PC-3 (cell line): ENCODE measurements around the gene EEF1A2. TPM values are rescaled to one million over a fixed set of nuclear protein-coding genes. Genes with fewer than 3 reads are reported as not detected.

ENCODE experiments used
- ATAC-seq: fragments of 200-7000 bp; cut with Tn5 transposase; 2 replicates; pipeline ENCODE4 v1.9.1; 2020; ENCODE audit warnings: mild to moderate bottlenecking, moderate library complexity
- BruUV-seq: library from RNA; stranded (reverse); fragments of 400-500 nt; replicated peaks from 2 replicates; lab custom pipeline; 2021; lab: Mats Ljungman, UMichigan
- CTCF ChIA-PET: fragments of 300-600 bp; sonication (Branson Sonifier 250); formaldehyde crosslinking; loops from one replicate; lab custom pipeline; 2022; ENCODE audit warnings: antibody characterized with exemption; lab: Charles Lee
- POLR2A ChIA-PET: fragments of 300-600 bp; sonication (Branson Sonifier 250); formaldehyde crosslinking; loops from one replicate; lab custom pipeline; 2022; ENCODE audit warnings: antibody characterized with exemption; ENCODE audit not compliant: unreplicated experiment; lab: Charles Lee
- DNase-seq: peaks from one replicate; pipeline ENCODE4 v3.0.0-alpha.2; 2015
- H2AFZ ChIP-seq: fragments of 300-600 bp; sonication (generic); 2 replicates; pipeline ENCODE4 v1.6.0; 2016; ENCODE audit warnings: antibody characterized with exemption, low read length
- H3F3A ChIP-seq: fragments of 300-600 bp; sonication (generic); one replicate; pipeline ENCODE4 v1.6.0; 2017; ENCODE audit warnings: antibody characterized with exemption, low read length, control low read depth, mild to moderate bottlenecking; ENCODE audit not compliant: unreplicated experiment
- H3K27ac ChIP-seq: fragments of 300-600 bp; sonication (generic); 2 replicates; pipeline ENCODE4 v1.5.1; 2016; ENCODE audit warnings: mild to moderate bottlenecking, low read length
- H3K27me3 ChIP-seq: fragments of 300-600 bp; sonication (generic); 2 replicates; pipeline ENCODE4 v1.6.1; 2016; ENCODE audit warnings: low read length, mixed read lengths
- H3K36me3 ChIP-seq: fragments of 300-600 bp; sonication (generic); 2 replicates; pipeline ENCODE4 v1.6.1; 2016; ENCODE audit warnings: low read depth, mixed run types, low read length, mixed read lengths
- H3K4me1 ChIP-seq: fragments of 300-600 bp; sonication (generic); 2 replicates; pipeline ENCODE4 v1.5.1; 2016; ENCODE audit warnings: low read length; ENCODE audit not compliant: insufficient read depth
- H3K4me2 ChIP-seq: fragments of 300-600 bp; sonication (generic); 2 replicates; pipeline ENCODE4 v1.6.0; 2016; ENCODE audit warnings: low read length
- H3K4me3 ChIP-seq: fragments of 300-600 bp; sonication (generic); 2 replicates; pipeline ENCODE4 v1.5.1; 2016; ENCODE audit warnings: mild to moderate bottlenecking, low read length, mixed read lengths
- H3K79me2 ChIP-seq: fragments of 300-600 bp; sonication (generic); 2 replicates; pipeline ENCODE4 v1.6.1; 2017; ENCODE audit warnings: low read length, mixed read lengths
- H3K9ac ChIP-seq: fragments of 300-600 bp; sonication (generic); 2 replicates; pipeline ENCODE4 v1.6.0; 2016; ENCODE audit warnings: mild to moderate bottlenecking, low read length
- H3K9me2 ChIP-seq: fragments of 300-600 bp; sonication (generic); replicated peaks from 2 replicates; pipeline ENCODE4 v1.6.1; 2016; ENCODE audit warnings: mixed run types, low read length, mixed read lengths
- H3K9me3 ChIP-seq: fragments of 300-600 bp; sonication (generic); 2 replicates; pipeline ENCODE4 v1.6.1; 2016; ENCODE audit warnings: low read length, mixed read lengths
- H4K20me1 ChIP-seq: fragments of 300-600 bp; sonication (generic); 2 replicates; pipeline ENCODE4 v1.6.1; 2016; ENCODE audit warnings: low read length, mixed read lengths
- EZH2 ChIP-seq: fragments of 300-600 bp; sonication (generic); IDR thresholded peaks from one replicate; pipeline ENCODE4 v1.6.1; 2017; ENCODE audit warnings: antibody characterized with exemption, mild to moderate bottlenecking, low read length; ENCODE audit not compliant: unreplicated experiment
- EZH2phosphoT487 ChIP-seq: fragments of 300-600 bp; sonication (generic); IDR thresholded peaks from 2 replicates; pipeline ENCODE4 v1.6.1; 2018; ENCODE audit warnings: mild to moderate bottlenecking, antibody characterized with exemption, low read length, borderline replicate concordance
- intact Hi-C: fragments of 100-400 bp; cut with micrococcal nuclease; formaldehyde crosslinking; loops from 2 replicates; pipeline ENCODE4 v1.9.0; 2023
- total RNA-seq: library from RNA; depleted of rRNA; stranded (reverse); fragments of >200 nt; gene quantifications from 2 replicates; pipeline ENCODE4 v1.2.3, GENCODE V29; 2014
- TF ChIP-seq, protein P1 (sequence below): fragments of 300-600 bp; sonication (generic); conservative IDR thresholded peaks from 2 replicates; pipeline ENCODE4 v1.5.1; 2017; ENCODE audit warnings: antibody characterized with exemption, low read depth, mild to moderate bottlenecking, low read length

Gene EEF1A2
- total RNA-seq, 1 experiment from 2014 or later = 463 TPM

DNA sequence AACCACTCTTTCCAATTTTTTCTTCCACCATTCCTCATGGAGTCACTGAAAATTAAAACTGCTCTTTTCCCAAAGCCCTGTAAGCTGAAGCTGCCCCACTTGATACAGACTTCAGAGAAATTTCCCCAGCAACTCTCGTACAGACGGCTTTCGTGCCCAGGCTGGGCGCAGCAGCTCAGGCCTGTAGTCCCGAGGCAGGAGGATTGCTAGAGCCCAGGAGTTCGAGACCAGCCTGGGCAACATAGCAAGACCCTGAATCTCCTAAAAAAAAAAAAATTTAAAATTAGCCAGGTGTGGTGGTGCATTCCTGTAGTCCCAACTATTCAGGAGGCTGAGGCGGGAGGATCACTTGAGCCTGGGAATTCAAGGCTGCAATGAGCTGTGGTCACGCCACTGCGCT is 28.3 kb upstream of the EEF1A2 start:
- TF ChIP-seq EZH2phosphoT487 = no peak
- no peak for TF ChIP-seq EZH2
- TF ChIP-seq, protein P1, sequence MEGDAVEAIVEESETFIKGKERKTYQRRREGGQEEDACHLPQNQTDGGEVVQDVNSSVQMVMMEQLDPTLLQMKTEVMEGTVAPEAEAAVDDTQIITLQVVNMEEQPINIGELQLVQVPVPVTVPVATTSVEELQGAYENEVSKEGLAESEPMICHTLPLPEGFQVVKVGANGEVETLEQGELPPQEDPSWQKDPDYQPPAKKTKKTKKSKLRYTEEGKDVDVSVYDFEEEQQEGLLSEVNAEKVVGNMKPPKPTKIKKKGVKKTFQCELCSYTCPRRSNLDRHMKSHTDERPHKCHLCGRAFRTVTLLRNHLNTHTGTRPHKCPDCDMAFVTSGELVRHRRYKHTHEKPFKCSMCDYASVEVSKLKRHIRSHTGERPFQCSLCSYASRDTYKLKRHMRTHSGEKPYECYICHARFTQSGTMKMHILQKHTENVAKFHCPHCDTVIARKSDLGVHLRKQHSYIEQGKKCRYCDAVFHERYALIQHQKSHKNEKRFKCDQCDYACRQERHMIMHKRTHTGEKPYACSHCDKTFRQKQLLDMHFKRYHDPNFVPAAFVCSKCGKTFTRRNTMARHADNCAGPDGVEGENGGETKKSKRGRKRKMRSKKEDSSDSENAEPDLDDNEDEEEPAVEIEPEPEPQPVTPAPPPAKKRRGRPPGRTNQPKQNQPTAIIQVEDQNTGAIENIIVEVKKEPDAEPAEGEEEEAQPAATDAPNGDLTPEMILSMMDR = no peak
- no peak for DNase-seq
- POLR2A ChIA-PET = no interaction called here
- Histone ChIP-seq H3K9me3 (no peaks in the 10 kb centered on the region), H3K9me2 (no peaks in the 10 kb centered on the region), H3K4me1 (peaks cover 4% of the 10 kb centered on the region), H3K9ac (no peak overlapping the region), H4K20me1 (peaks cover 13% of the 10 kb centered on the region), H2AFZ (no peak overlapping the region), H3K36me3 (peaks cover 17% of the 10 kb centered on the region), H3F3A (peaks cover 12% of the 10 kb centered on the region), H3K4me3 (no peak overlapping the region), H3K4me2 (no peak overlapping the region), H3K79me2 (peaks cover 11% of the 10 kb centered on the region), H3K27me3 (no peaks in the 10 kb centered on the region), H3K27ac (no peak overlapping the region)
- ATAC-seq = no peak
- no TSS peak for BruUV-seq
- CTCF ChIA-PET = no interaction called here
- intact Hi-C loops = no loop called here

GRCh38 chr20:63525971-63526370 is 27.1 kb upstream of the EEF1A2 start:
- CTCF ChIA-PET = no interaction called here
- peaks cover 12% of the 10 kb centered on the region for H3F3A ChIP-seq
- H3K9me3 ChIP-seq = no peaks in the 10 kb centered on the region
- H3K4me3 ChIP-seq = no peak overlapping the region
- ATAC-seq = no peak
- intact Hi-C loops = no loop called here
- H3K4me1 ChIP-seq = peaks cover 7% of the 10 kb centered on the region
- no peak for DNase-seq
- peaks cover 24% of the 10 kb centered on the region for H3K36me3 ChIP-seq
- H4K20me1 ChIP-seq = peaks cover 24% of the 10 kb centered on the region
- no peaks in the 10 kb centered on the region for H3K9me2 ChIP-seq
- POLR2A ChIA-PET = no interaction called here
- TF ChIP-seq EZH2 = no peak
- TF ChIP-seq, protein P1 = no peak
- TF ChIP-seq EZH2phosphoT487 = no peak
- peaks cover 22% of the 10 kb centered on the region for H3K79me2 ChIP-seq
- BruUV-seq = no TSS peak
- H3K27ac ChIP-seq = no peak overlapping the region
- no peak overlapping the region for H2AFZ ChIP-seq
- H3K27me3 ChIP-seq = no peaks in the 10 kb centered on the region
- no peak overlapping the region for H3K9ac ChIP-seq
- H3K4me2 ChIP-seq = no peak overlapping the region

DNA sequence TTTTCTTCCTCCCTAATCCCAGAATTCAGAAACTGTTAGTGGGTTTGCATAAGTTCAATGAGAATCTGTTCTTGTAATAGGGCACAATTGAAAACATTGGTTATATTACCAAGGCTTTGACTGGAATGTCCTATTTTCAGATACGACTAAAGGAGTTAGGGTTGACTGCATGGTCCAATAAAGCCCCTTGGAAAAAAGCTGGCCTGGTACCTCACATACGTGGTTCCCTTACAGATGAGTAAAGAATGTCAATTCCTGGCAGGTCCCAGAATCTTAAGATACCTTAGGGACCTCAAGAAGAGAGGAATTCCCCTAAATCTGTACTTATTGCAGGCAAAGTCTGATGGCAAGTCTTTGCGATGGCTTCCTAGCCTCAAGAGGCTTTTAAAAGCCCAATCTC is 26.3 kb upstream of the EEF1A2 start:
- Histone ChIP-seq H3K9ac (no peak overlapping the region), H3K4me1 (peaks cover 7% of the 10 kb centered on the region), H2AFZ (no peak overlapping the region), H3K79me2 (peaks cover 23% of the 10 kb centered on the region), H3K9me3 (no peaks in the 10 kb centered on the region), H4K20me1 (peaks cover 24% of the 10 kb centered on the region), H3K36me3 (peaks cover 24% of the 10 kb centered on the region), H3K27me3 (no peaks in the 10 kb centered on the region), H3F3A (peaks cover 12% of the 10 kb centered on the region), H3K4me3 (no peak overlapping the region), H3K4me2 (no peak overlapping the region), H3K9me2 (no peaks in the 10 kb centered on the region), H3K27ac (no peak overlapping the region)
- no TSS peak for BruUV-seq
- no peak for DNase-seq
- TF ChIP-seq, protein P1 = no peak
- no peak for TF ChIP-seq EZH2
- TF ChIP-seq EZH2phosphoT487 = no peak
- no peak for ATAC-seq
- intact Hi-C loops = no loop called here
- ChIA-PET POLR2A (interaction anchor here (0.6 kb wide), 1 partner anchor 133 kb away, joined by 11 read pairs; no protein-coding TSS in a partner anchor), CTCF (no interaction called here)
